Stromal cell of bone marrow (primary cell): ENCODE measurements around the gene GPR153.
"Not testable (repeated sequence)": the region's sequence is repeated elsewhere in the genome, so short reads cannot be mapped to it uniquely, and the experiment has no call there.

Source experiments
- DNase-seq: peaks from one replicate; pipeline ENCODE4 v3.0.0-alpha.2; 2012; ENCODE audit warnings: low read depth

The GPR153 gene

GRCh38 chr1:6224718-6225117 is 36.2 kb downstream of the GPR153 start:
- DNase-seq, result no peak

GRCh38 chr1:6223617-6224016 is 37.3 kb downstream of the GPR153 start:
- no peak for DNase-seq

- DNase-seq, result peak; percentile 67
Measured at GRCh38 chr1:6222636-6223035, 38.3 kb downstream of the GPR153 start.

- DNase-seq, result no peak
Measured at GRCh38 chr1:6221210-6221784, 39.6 kb downstream of the GPR153 start.

GRCh38 chr1:6220236-6220635 is 40.7 kb downstream of the GPR153 start:
- no peak for DNase-seq

- not testable (repeated sequence) for DNase-seq
Measured at GRCh38 chr1:6219641-6220040, 41.3 kb downstream of the GPR153 start.

GRCh38 chr1:6218375-6219164 is 42.3 kb downstream of the GPR153 start:
- DNase-seq, result no peak

GRCh38 chr1:6212193-6212959 is 48.5 kb downstream of the GPR153 start:
- no peak for DNase-seq

GRCh38 chr1:6211731-6212130 is 49.2 kb downstream of the GPR153 start:
- no peak for DNase-seq

GRCh38 chr1:6210591-6211355 is 50.1 kb downstream of the GPR153 start:
- DNase-seq, result no peak

- no peak for DNase-seq
Measured at GRCh38 chr1:6209661-6210580, 51.0 kb downstream of the GPR153 start.

- no peak for DNase-seq
Measured at GRCh38 chr1:6208723-6209660, 51.9 kb downstream of the GPR153 start.

- no peak for DNase-seq
Measured at GRCh38 chr1:6207921-6208320, 53.0 kb downstream of the GPR153 start.

GRCh38 chr1:6207075-6207885 is 53.6 kb downstream of the GPR153 start:
- DNase-seq, result no peak

GRCh38 chr1:6206520-6206855 is 54.4 kb downstream of the GPR153 start:
- DNase-seq, result no peak

- DNase-seq, result no peak
Measured at GRCh38 chr1:6205849-6206519, 54.9 kb downstream of the GPR153 start, which contains the start of gene RNF207. Gene RNF207, plus strand, starts transcription at chr1:6206119. Its CDS starts 417 bp downstream, at chr1:6206536.

- DNase-seq, result no peak
Measured at GRCh38 chr1:6202256-6202655, 58.6 kb downstream of the GPR153 start.

GRCh38 chr1:6200188-6200809 is 60.6 kb downstream of the GPR153 start:
- no peak for DNase-seq
